ENCODE data around the gene SCGB1C2.

Gene SCGB1C2

DNA sequence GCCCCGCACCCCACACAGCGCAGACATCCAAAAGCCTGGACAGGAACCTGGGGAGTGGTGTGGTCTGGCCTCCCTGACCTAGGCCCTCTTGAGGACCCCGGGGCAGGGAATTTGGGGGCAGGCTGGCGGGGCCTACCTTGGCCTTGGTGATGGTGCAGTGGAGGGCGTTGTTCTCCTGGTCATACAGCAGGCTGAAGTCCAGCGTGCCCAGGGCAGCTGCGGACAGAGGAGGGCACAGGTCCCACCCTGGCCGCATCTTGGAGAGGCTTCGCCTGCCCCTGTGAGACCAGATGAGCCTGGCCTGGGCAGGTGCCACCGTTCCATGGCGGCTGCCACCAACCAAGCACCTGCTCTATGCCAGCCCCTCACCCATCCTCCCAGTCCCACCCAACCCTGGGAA is 35.0 kb downstream of the SCGB1C2 start:
- no peak for DNase-seq (ENCODE audit: low read depth)

DNA sequence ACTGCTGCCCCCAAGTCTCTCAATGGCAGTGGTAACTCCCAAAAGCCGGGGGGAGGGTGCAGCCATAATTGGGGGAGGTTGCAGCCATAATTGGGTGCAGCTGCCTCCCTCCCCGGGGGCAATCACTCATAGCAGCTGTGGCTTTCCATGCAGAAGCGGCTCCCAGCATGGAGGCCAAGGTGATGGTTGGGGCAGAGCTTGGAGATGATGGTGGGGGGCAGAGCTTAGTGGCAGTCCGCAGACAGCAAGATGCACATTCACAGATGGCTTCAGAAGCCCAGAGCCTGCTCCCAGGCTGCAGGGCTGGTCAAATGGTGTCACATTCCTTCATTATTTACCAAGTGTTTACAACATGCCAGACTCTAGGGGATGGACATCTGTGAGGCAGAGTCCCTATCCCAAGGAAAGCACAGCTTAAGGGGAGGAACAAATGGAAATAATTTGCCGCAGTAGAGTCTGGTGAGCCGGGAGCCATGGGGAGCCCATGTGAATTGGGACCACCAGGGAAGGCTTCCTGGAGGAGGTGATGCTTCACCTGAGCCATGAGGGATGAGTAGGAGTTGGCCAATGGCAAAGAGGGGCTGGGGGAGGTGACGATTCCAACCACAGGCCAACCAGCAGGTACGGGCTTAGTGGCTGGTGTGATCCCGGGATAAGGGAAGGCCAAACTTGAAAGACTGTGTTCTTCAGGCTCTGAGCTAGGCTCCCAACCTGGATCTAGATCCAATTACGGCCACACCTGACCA is 36.0 kb downstream of the SCGB1C2 start:
- DNase-seq (ENCODE audit: low read depth), result no peak

DNA sequence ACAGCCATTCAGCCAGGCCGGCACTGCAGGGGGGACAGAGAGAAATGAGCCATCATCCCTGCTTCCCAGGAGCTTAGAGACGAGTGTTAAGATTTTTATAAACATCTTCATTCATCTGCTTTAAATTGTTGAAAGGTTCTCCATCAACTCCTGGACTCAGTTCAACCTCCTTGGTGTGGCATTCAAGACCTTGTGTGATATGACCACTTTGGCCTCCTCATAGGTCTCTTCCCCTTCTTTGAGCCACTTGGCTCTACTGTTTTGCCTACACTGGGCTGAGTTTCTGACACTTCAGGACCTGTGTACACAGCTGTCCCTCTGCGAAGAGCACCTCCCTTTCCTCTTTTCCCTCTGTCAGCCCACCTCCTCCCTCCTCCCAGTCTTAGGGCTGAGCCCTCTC is 39.8 kb downstream of the SCGB1C2 start:
- no peak for DNase-seq (ENCODE audit: low read depth)

DNA sequence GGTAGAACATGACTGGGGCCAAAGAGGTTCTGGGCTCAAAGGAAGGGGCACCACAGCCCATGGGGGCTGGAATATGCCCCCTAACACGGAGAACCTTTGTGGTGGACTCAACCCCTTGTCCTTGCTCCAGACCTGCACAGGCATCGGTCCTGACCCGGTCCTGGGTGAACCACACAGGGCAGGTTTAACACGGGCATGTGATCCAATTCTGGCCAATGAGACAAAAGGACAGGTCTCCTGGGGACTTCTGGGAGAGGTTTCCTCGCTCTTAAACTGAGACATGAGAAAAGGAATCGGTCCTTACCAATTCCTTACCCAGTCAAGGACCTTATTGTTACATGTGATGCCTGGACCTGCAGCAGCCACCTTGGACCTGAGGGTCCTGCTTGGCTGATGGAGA is 40.4 kb downstream of the SCGB1C2 start:
- DNase-seq (ENCODE audit: low read depth), result no peak

DNA sequence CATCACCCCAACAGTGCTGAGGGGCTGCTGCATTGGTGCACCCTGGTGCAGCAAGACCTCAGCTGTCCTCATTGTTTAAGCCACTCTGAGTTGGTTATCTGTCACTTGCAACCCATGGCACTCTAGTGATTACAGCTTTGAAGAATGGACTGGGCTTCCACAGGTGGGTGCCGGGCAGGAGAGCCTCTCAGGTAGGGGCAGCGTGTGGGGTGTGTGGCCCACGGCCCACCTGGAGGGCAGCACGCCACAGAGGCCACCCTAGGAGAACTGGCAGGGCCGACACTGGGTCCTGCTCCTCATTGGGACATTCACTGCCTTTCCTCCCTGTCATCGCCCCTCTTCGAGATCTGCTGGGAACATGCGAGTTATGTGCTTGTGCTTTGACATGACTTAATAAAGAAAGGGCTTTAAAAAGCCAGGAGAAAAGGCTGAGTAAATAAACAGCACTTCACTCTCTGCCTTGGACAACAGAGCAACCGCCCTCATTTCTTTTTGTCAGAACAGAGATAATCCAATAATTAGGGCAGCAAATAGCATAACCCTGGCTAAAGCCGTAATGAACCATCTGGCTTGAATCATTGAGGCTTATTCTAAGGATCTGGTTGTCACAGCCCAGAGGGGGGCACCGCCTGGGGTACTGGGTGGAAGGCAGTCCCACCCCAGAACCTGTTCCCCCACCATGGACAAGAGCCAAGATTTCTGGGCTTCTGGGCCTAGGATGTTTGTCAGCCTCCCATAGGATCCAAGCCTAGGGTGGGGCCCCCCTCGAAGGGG is 41.1 kb downstream of the SCGB1C2 start:
- DNase-seq (ENCODE audit: low read depth), result no peak

DNA sequence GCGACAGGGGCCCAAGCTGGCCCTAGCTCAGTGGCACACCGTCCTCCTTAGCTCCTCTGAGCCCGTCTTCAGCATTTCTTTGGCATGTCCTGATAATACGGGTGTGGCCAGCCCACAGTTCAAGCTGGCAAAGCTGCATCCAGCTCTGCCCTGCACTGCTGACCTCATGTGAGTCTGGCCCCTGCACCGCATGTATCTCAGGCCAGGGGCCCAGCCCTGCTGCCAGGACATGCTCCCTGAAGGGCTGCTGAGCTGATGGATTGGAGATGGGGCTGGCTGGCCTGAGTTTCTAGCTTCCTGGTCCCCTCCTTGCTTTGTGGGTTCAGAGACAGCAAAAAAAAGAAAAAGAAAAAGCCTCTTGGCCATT is 41.7 kb downstream of the SCGB1C2 start:
- DNase-seq (ENCODE audit: low read depth), result no peak

DNA sequence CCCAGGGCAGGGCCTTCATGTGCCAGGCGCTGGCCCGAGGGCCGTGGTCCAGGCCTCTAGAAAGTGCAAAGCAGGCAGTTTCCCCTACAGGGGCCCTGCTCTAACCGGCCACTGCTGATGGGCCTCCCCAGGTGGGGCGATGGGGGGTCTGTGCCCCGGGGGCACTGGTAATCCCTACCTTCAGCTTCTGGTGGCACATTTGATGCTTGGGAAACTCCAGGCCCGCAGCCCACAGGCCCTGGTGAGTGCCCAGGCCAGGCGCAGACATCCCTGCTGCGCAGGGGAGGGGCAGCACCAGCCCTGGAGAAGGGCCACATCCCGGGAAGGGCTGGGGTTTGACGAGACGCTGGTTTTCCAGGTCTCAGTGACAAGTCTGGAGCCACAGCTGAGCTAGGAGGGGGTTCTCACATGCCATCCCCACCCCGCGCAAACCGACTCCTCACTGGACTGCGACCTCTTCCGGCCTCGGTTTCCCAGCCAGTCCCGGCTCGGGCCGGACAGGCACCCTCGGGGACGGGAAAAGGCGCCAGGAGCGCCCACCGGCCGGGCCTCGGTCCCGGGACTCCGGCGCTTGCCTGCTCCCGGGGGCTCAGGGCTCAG is 42.5 kb downstream of the SCGB1C2 start:
- DNase-seq (ENCODE audit: low read depth), result no peak

DNA sequence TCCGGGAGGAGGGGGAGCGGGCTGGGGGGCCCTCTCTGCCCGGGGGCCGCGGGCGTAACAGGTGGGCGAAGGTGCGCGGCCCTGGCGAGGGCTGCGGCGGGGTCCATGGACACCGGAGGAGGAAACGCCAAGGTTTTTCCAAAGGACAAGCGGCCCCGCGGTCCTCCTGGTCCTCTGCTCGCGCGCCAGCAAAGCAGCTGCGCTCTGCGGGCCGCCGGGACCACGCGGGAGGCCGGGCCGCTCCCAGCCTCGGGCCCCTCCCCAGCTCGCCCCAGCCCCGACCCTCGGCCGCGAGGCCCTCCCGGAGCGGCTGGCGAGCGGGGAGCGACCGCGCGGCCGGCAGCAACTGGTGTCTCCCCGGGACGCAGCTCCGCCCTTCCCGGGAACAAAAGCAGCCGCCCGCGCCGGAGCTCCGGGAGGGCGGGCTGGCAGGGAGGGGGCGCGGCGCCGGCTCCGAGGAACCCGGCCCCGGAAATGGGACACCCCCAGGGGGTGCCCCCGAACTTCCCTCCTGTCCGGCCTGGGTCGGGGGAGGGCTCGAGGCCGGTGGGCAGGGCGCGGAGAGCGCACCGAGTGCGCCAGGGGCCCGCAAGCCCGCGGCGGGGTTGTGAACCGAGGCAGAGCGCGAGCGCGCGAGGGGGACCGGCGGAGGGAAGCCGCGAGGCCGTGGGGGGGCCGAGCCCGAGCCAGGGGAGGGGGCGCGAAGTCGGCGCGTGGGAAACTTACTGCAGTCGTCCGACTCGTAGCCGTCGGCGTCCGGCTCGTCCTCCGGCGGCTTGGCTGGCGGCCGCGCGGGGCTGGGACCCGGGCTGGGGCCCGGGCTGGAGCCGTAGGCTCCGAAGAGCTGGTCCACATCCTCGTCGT is 43.2 kb downstream of the SCGB1C2 start:
- DNase-seq (ENCODE audit: low read depth), result no peak

DNA sequence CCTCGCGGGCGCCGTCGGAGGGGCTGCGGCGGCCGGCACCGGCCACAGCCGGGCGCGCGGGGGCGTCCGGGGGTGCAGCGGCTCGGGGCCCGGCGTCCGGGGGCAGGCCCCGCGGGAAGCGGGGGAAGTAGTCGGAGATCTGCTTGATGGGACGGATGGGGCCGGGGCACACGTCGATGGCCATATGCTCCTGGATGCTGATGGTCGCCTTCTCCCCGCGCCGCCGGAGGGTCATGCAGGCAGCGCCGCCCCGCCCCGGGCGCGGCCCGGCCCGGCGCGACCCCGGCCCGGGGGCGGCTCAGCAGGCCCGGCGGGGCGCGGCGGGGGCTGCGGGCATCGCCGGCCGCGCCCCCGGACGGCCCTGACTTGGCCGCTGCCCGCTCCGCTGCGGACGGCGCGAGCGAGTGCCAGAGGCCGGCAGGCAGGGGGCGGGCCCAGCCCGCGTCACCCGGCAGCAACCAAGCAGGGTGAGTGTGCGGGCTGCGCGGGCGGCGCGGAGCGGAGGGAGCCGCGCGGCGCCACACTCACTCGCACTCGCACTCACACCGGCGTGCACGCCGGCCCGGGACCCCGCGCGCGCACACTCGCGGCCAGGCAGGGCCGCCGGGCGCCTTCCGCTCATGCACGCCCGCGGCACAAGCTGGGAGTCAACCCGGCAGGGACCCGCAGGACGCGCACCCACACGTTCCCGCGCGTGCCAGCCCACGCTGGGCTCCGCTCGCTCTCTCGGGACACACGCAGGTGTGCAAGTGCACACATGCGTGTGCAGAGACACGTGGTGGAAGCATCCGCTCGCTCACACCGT is 44.1 kb downstream of the SCGB1C2 start, which contains the start of gene DOC2B:
Gene DOC2B, minus strand, starts transcription at position 406 of the 805 bp plus-strand sequence. Its CDS starts 171 bp downstream, at position 235.
- DNase-seq (ENCODE audit: low read depth), result no peak

DNA sequence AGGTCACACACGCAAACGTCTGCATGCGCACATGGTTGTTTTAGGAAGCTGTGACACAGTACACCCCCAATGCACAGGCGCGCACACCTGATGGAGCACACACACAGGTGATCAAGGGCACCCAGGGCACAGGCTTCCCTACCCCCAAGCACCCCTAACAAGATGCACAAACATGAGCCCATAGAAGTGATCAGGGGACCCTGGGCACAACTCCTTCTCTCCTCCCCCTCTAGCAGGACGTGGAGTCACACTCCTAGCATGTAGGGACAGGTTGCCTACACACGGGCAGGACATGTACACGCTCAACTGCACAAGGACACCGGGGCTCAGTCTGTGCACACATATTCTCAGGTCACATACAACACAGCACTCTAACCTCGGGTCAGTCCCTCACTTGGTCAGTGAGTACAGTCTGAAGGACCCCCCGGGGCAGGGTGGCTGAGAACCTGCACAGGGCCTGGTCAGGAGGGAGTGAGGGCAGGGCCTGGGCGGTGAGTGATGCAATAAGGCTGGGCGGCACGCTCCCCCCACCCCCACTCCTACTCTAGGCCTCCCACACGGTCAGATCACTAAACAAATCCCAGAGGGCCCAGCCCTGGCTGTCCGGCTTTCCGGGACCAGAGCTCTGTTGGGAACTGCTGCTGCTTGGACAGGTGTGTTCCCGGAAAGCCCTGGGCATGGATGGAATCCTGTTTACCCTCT is 44.8 kb downstream of the SCGB1C2 start:
- no peak for DNase-seq (ENCODE audit: low read depth)

DNA sequence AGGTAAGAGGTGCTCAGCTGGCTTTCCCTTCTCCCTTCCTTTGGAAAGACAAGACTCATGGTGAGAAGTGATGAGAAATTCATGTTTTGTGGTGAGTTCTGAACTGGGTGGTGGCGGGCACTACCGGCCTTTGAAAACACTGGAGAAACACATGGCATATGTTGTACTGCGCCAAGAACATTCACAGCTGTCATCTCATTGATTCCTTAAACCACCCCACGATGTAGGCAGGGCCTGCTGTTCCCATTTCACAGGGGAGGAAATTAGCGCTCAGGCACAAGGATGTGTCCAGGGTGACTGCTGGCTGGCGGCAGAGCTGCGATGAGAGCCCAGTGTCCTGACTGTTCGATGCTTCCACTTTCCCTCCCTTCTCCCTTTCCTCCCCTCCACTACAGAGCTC is 45.7 kb downstream of the SCGB1C2 start:
- no peak for DNase-seq (ENCODE audit: low read depth)

DNA sequence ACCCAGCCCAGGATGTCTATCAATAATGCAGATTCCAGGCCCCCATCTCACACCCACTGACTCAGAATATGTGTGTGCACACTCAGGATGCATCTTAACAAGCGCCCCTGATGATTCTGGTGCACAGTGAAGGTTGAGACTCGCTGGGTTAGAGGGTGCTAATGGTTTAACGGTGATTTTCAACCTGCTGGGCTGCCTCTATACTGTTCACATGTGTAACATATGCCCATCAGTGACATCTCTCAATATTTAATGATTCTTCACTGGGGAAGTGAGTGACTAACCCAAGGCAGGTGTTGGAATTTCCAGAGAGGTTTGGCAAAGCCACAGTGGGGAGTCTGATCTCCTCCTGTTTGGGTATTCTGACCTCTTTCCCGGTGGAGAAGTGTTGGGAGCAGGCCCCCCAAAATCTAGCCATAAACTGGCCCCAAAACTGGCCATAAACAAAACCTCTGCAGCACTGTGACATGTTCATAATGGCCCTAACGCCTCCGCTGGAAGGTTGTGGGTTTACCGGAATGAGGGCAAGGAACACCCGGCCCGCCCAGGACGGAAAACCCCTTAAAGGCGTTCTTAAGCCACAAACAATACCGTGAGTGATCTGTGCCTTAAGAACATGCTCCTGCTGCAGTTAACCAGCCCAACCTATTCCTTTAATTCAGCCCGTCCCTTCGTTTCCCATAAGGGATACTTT is 48.2 kb downstream of the SCGB1C2 start:
- DNase-seq (ENCODE audit: low read depth), result no peak

DNA sequence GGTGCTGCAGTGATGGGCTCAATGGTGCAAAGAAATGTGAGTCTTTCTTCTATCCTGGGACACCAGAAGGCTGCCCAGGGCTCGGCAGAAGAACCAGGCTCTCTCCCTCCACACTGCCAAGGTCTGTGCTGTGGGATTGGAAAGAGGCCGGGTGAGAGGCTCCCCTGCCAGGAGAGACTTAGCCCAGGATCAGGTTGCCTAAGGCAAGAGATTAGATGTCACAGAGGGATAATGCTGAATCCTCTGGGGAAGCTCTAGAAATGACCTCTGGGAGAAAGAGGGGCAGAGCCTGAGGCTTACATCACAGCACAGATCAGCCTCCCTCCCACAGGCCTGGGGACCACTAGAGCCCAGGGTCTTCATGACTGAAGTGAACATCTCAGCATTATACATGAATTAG is 49.8 kb downstream of the SCGB1C2 start:
- no peak for DNase-seq (ENCODE audit: low read depth)

Measured in stimulated activated CD8-positive, alpha-beta memory T cell treated with anti-CD3 and anti-CD28 coated beads, Interleukin-4, amount 100 ng/mL, for 24 hours (primary cell).